ENCODE measurements around the gene CDH4. TPM values are rescaled to one million over a fixed set of nuclear protein-coding genes. Genes with fewer than 3 reads are reported as not detected.

Gene CDH4
- total and polyA plus RNA-seq, 9 donors = 0.12 to 4.4 (median 0.36) TPM

DNA sequence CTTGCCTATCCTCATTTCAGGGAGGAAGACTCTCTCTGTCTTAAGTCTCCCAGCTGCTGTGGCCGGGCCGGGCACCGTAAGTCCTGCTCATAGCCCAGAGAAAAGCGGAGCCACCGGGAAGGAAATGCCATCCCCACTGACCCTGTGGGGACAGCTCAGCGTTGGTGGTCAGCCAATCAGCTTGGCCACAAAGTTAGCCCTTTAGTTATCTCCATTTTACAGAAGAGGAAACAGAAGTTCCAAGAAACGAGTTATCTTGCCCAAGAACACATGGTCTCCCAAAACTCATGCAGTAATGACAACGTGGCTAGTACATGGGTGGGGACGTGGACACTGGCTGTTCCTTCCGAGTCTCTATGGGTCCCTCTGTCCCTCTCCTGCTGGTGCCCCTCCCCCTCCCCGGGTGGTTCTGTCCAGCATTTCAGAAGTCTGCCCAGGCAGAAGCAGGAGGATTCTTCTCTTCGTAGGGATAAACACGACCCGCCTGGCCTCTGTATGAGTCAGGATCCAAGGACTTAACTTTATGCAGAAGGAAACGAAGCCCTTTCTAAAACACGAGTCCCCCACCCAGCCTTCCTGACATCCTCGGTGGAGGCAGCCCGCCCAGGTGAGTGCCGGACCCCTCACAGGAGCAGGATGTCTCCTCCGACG lies 273.8 kb downstream of the CDH4 start:
- Histone ChIP-seq H3K9me3 (no peaks in the 10 kb centered on the region), H3K4me1 (ENCODE audit: insufficient read depth) (no peaks in the 10 kb centered on the region), H3K27ac (no peak overlapping the region), H3K4me3 (no peak overlapping the region), H3K36me3 (no peaks in the 10 kb centered on the region), H3K27me3 (no peaks in the 10 kb centered on the region)
- TF ChIP-seq, protein P1, sequence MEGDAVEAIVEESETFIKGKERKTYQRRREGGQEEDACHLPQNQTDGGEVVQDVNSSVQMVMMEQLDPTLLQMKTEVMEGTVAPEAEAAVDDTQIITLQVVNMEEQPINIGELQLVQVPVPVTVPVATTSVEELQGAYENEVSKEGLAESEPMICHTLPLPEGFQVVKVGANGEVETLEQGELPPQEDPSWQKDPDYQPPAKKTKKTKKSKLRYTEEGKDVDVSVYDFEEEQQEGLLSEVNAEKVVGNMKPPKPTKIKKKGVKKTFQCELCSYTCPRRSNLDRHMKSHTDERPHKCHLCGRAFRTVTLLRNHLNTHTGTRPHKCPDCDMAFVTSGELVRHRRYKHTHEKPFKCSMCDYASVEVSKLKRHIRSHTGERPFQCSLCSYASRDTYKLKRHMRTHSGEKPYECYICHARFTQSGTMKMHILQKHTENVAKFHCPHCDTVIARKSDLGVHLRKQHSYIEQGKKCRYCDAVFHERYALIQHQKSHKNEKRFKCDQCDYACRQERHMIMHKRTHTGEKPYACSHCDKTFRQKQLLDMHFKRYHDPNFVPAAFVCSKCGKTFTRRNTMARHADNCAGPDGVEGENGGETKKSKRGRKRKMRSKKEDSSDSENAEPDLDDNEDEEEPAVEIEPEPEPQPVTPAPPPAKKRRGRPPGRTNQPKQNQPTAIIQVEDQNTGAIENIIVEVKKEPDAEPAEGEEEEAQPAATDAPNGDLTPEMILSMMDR (IDR thresholded peaks at IDR 0.05) = no peak
- TF ChIP-seq EP300 (IDR thresholded peaks at IDR 0.05) (no peak), POLR2A (IDR thresholded peaks at IDR 0.05) (no peak)
- no peak for DNase-seq
- intact Hi-C loops (cut with DNase I) = no loop called here
- WGBS, 3 donors = 43 to 49% (median 44%) methylated on average over 21 of the region's 21 CpGs

DNA sequence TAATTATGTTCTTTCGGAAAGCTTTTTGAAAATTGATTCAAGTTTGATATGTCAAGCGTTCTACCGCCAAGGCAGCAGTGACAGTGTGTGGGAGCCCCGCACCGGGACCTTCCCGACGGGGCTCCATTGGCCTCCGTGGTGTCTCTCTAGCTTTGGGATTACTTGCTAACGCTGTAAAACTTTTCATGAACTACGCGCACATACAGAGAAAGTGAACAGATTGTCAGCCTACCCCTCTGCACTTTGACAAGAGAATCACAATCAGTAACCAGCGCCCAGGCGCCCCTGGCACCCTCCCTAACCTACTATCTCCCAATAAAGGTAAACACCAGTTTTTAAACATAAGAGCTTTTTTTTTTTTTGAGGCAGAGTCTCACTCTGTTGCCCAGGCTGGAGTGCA lies 274.8 kb downstream of the CDH4 start:
- intact Hi-C loops (cut with DNase I) = no loop called here
- Histone ChIP-seq H3K9me3 (no peaks in the 10 kb centered on the region), H3K27ac (no peak overlapping the region), H3K36me3 (no peaks in the 10 kb centered on the region), H3K4me3 (no peak overlapping the region), H3K27me3 (no peaks in the 10 kb centered on the region), H3K4me1 (ENCODE audit: insufficient read depth) (no peaks in the 10 kb centered on the region)
- 86 to 90% (median 87%) methylated on average over 13 of the region's 13 CpGs for WGBS, 3 donors
- TF ChIP-seq EP300 (IDR thresholded peaks at IDR 0.05) (no peak), POLR2A (IDR thresholded peaks at IDR 0.05) (no peak)
- TF ChIP-seq, protein P1 (IDR thresholded peaks at IDR 0.05) = no peak
- DNase-seq = no peak

DNA sequence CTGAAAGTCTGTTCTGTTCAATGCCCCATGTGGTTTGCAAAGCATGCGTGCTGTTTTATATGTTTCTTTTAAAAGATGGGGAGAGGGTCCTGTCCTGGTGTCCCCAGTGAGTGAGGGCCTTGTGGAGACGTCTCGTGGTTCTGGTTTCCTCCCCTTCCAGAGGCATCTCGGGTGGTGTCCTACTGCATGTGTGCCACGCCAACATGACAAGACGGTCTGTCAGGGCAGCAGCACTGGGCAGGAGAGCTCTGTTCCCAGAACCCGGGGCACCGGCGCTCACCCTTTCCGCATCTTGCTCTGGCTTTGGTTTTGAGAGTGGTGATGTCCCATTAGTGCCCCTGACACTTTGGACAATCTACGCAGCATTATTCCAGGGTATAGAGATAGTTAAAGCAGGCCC lies 275.6 kb downstream of the CDH4 start:
- H3K36me3 ChIP-seq = no peaks in the 10 kb centered on the region
- no peak overlapping the region for H3K4me3 ChIP-seq
- H3K27ac ChIP-seq = no peak overlapping the region
- no peak for TF ChIP-seq EP300 (IDR thresholded peaks at IDR 0.05)
- TF ChIP-seq, protein P1 (IDR thresholded peaks at IDR 0.05) = no peak
- no peak for TF ChIP-seq POLR2A (IDR thresholded peaks at IDR 0.05)
- no peak for DNase-seq
- H3K9me3 ChIP-seq = no peaks in the 10 kb centered on the region
- 86 to 88% (median 88%) methylated on average over 11 of the region's 11 CpGs for WGBS, 3 donors
- intact Hi-C loops (cut with DNase I) = no loop called here
- no peaks in the 10 kb centered on the region for H3K27me3 ChIP-seq
- H3K4me1 ChIP-seq (ENCODE audit: insufficient read depth) = no peaks in the 10 kb centered on the region

DNA sequence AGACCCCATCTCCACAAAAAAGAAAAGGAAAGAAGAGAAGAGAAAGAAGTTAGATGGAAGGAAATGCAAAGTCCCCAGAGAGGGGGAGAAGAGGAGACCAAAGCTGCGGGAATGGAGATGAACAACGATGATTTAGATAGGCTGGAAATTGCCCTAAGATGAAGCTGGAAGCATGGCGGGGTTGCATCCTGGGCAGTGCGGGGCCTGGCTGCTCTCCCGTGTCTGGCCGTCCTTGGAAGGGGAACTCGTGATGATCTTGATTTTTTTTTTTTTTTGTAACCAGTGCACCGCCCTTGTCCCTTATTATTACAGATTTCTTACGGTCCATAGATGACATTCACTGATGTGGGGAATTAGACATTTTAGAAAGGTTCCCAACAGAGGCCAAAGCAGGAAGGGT lies 276.5 kb downstream of the CDH4 start:
- no peaks in the 10 kb centered on the region for H3K9me3 ChIP-seq
- H3K36me3 ChIP-seq = no peaks in the 10 kb centered on the region
- H3K27me3 ChIP-seq = no peaks in the 10 kb centered on the region
- no peak overlapping the region for H3K4me3 ChIP-seq
- DNase-seq = no peak
- no peaks in the 10 kb centered on the region for H3K4me1 ChIP-seq (ENCODE audit: insufficient read depth)
- no peak overlapping the region for H3K27ac ChIP-seq
- intact Hi-C loops (cut with DNase I) = no loop called here
- 66 to 77% (median 76%) methylated on average over 9 of the region's 9 CpGs for WGBS, 3 donors
- TF ChIP-seq POLR2A (IDR thresholded peaks at IDR 0.05) = no peak
- TF ChIP-seq, protein P1 (IDR thresholded peaks at IDR 0.05) = no peak

Data from ovary (tissue), 9 donors.